ENCODE results near the gene FKBP7.

Gene FKBP7

DNA sequence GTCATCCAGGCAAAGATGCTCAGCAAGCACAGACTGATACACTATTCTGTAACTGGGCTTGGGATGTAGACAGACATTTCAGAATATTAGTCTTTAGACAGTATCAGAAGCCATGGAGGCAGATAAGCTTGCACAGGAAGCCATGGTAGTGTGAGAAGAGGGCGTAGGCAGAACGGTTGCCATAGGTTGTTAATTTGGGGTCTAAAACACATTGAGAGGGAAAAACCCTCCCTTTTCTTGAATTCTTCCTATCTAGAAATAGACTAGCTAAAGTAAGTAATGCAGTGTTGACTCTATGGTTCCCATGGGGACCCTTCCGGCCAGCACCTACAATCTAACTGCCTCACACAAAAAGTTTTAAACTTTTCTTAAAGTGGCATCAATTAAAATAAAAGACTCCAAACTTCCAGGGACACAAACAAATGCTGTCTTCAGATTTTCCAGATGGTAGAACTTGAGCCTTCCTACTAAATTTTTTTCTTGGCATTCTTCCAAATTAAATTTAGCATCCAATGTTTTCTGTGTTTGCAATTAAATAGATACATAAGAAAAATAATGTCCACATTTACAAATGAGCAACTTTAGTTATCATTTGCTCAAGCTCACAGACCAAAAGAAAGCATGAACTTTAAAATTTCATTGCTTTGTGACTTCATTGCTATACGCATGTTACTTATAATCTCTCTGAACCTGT, 29.3 kb downstream of the FKBP7 start:
- H3K27ac ChIP-seq, result no peak overlapping the region
- TF ChIP-seq ZFX (IDR thresholded peaks at IDR 0.05), result no peak
- TF ChIP-seq, protein P1, sequence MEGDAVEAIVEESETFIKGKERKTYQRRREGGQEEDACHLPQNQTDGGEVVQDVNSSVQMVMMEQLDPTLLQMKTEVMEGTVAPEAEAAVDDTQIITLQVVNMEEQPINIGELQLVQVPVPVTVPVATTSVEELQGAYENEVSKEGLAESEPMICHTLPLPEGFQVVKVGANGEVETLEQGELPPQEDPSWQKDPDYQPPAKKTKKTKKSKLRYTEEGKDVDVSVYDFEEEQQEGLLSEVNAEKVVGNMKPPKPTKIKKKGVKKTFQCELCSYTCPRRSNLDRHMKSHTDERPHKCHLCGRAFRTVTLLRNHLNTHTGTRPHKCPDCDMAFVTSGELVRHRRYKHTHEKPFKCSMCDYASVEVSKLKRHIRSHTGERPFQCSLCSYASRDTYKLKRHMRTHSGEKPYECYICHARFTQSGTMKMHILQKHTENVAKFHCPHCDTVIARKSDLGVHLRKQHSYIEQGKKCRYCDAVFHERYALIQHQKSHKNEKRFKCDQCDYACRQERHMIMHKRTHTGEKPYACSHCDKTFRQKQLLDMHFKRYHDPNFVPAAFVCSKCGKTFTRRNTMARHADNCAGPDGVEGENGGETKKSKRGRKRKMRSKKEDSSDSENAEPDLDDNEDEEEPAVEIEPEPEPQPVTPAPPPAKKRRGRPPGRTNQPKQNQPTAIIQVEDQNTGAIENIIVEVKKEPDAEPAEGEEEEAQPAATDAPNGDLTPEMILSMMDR (conservative IDR thresholded peaks at IDR 0.05), result no peak

GRCh38 chr2:178441426-178441825, 37.0 kb downstream of the FKBP7 start:
- no peak overlapping the region for H3K27ac ChIP-seq
- no peak for TF ChIP-seq ZFX (IDR thresholded peaks at IDR 0.05)
- TF ChIP-seq, protein P1 (conservative IDR thresholded peaks at IDR 0.05), result no peak

DNA sequence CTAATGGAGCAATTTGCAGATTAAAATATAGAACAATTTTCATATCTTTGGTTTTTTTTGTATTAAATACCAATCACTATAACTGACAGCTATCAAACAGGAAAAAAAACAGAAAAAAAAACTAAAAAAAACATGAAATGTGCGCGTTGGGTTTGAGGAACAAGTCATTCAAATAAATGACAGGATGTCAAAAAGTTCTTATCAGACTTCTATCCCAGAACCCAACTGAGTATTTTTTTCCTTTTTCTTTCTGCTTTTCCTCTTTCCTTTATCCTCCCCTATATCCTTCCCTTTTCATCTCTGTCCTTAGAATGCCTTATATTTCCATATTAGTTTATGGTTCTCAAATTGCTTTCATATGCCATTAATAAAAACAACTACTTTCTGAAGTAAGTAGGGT, 41.7 kb downstream of the FKBP7 start:
- no peak for TF ChIP-seq ZFX (IDR thresholded peaks at IDR 0.05)
- TF ChIP-seq, protein P1 (conservative IDR thresholded peaks at IDR 0.05), result no peak

GRCh38 chr2:178429336-178429735, 49.1 kb downstream of the FKBP7 start:
- TF ChIP-seq, protein P1 (conservative IDR thresholded peaks at IDR 0.05), result no peak
- TF ChIP-seq ZFX (IDR thresholded peaks at IDR 0.05), result no peak
- no peak overlapping the region for H3K27ac ChIP-seq

More for the DNA sequence above, 41.7 kb downstream of the FKBP7 start:
- H3K27ac ChIP-seq, result no peak overlapping the region

- H3K27ac ChIP-seq, result no peak overlapping the region
- TF ChIP-seq, protein P1 (conservative IDR thresholded peaks at IDR 0.05), result no peak
- no peak for TF ChIP-seq ZFX (IDR thresholded peaks at IDR 0.05)
These were observed 50.0 kb downstream of the FKBP7 start for GRCh38 chr2:178428396-178428806.

- no peak overlapping the region for H3K27ac ChIP-seq
- TF ChIP-seq ZFX (IDR thresholded peaks at IDR 0.05), result no peak
- TF ChIP-seq, protein P1 (conservative IDR thresholded peaks at IDR 0.05), result no peak
These were observed 50.9 kb downstream of the FKBP7 start for GRCh38 chr2:178427458-178427857.

GRCh38 chr2:178426388-178426787, 52.0 kb downstream of the FKBP7 start:
- TF ChIP-seq, protein P1 (conservative IDR thresholded peaks at IDR 0.05), result no peak
- no peak for TF ChIP-seq ZFX (IDR thresholded peaks at IDR 0.05)
- H3K27ac ChIP-seq, result no peak overlapping the region
